Measurements from ENCODE around the gene SAT2.
A peak's percentile ranks its signal among the peaks of the same experiment; 100 is the strongest.

DNA sequence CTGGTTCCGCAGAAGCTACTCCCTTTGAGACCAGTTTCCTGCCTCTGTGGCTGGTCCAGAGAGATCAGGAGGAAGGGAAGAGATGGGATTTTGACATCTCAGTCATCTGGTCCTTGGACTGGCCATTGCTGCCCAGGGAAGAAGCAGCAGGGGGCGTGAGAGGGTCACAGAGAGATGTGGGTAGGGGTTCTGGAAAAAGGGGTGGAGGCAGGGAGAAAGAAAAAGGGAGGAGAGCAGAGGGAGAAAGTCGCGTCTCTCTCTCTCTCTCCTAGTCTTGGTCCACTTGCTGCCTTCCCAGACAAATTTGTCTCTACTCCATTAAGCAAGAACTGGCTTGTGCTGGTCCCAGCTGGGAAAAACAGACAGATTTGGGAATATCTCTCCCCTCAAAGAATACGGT, 6.8 kb upstream of the SAT2 start:
- no peak for TF ChIP-seq MTA3 (IDR thresholded peaks at IDR 0.05; ENCODE audit: borderline replicate concordance, low read length)
- TF ChIP-seq, protein P1, sequence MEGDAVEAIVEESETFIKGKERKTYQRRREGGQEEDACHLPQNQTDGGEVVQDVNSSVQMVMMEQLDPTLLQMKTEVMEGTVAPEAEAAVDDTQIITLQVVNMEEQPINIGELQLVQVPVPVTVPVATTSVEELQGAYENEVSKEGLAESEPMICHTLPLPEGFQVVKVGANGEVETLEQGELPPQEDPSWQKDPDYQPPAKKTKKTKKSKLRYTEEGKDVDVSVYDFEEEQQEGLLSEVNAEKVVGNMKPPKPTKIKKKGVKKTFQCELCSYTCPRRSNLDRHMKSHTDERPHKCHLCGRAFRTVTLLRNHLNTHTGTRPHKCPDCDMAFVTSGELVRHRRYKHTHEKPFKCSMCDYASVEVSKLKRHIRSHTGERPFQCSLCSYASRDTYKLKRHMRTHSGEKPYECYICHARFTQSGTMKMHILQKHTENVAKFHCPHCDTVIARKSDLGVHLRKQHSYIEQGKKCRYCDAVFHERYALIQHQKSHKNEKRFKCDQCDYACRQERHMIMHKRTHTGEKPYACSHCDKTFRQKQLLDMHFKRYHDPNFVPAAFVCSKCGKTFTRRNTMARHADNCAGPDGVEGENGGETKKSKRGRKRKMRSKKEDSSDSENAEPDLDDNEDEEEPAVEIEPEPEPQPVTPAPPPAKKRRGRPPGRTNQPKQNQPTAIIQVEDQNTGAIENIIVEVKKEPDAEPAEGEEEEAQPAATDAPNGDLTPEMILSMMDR (IDR thresholded peaks at IDR 0.05 in 2 of 3, conservative IDR thresholded peaks at IDR 0.05 in 1 of 3; ENCODE audit: control insufficient read depth in 2 of 3, extremely low read depth in 1 of 3, insufficient read depth in 1 of 3, low read depth in 3 of 3, low read length in 3 of 3), result peak; percentile 23 to 46 (median 33); a peak in 5 of 6 replicates
- TF ChIP-seq, protein P2, sequence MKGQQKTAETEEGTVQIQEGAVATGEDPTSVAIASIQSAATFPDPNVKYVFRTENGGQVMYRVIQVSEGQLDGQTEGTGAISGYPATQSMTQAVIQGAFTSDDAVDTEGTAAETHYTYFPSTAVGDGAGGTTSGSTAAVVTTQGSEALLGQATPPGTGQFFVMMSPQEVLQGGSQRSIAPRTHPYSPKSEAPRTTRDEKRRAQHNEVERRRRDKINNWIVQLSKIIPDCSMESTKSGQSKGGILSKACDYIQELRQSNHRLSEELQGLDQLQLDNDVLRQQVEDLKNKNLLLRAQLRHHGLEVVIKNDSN (IDR thresholded peaks at IDR 0.05; ENCODE audit: borderline replicate concordance, extremely low read length, insufficient read depth, low read depth, low read length), result no peak
- TF ChIP-seq CBX5 (IDR thresholded peaks at IDR 0.05; ENCODE audit: low read depth), result no peak
- TF ChIP-seq MXI1 (IDR thresholded peaks at IDR 0.05; ENCODE audit: low read depth, low read length), result no peak
- no peak for TF ChIP-seq EZH2 (IDR thresholded peaks at IDR 0.05; ENCODE audit: borderline replicate concordance, control insufficient read depth, low read depth, low read length)
- TF ChIP-seq EGR1 (IDR thresholded peaks at IDR 0.05; ENCODE audit: borderline replicate concordance in 1 of 2, low read depth in 2 of 2, low read length in 2 of 2), result no peak
- TF ChIP-seq YY1 (IDR thresholded peaks at IDR 0.05; ENCODE audit: low read depth, low read length), result no peak
- no peak for TF ChIP-seq SREBF2 (IDR thresholded peaks at IDR 0.05; ENCODE audit: low read length)
- TF ChIP-seq RAD51 (IDR thresholded peaks at IDR 0.05), result no peak
- no peak for TF ChIP-seq CEBPB (IDR thresholded peaks at IDR 0.05; ENCODE audit: borderline replicate concordance in 1 of 2, low read depth in 2 of 2, low read length in 2 of 2)
- TF ChIP-seq TCF12 (IDR thresholded peaks at IDR 0.05; ENCODE audit: low read depth, low read length), result no peak
- TF ChIP-seq, protein P3, sequence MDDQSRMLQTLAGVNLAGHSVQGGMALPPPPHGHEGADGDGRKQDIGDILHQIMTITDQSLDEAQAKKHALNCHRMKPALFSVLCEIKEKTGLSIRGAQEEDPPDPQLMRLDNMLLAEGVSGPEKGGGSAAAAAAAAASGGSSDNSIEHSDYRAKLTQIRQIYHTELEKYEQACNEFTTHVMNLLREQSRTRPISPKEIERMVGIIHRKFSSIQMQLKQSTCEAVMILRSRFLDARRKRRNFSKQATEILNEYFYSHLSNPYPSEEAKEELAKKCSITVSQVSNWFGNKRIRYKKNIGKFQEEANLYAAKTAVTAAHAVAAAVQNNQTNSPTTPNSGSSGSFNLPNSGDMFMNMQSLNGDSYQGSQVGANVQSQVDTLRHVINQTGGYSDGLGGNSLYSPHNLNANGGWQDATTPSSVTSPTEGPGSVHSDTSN (IDR thresholded peaks at IDR 0.05; ENCODE audit: insufficient replicate concordance, low read depth, low read length), result no peak
- TF ChIP-seq, protein P4, sequence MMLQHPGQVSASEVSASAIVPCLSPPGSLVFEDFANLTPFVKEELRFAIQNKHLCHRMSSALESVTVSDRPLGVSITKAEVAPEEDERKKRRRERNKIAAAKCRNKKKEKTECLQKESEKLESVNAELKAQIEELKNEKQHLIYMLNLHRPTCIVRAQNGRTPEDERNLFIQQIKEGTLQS (IDR thresholded peaks at IDR 0.05; ENCODE audit: borderline replicate concordance, extremely low read depth, low read depth, low read length), result no peak

All from GM12878 (cell line).